Right ventricle myocardium superior (tissue), 1 donor: ENCODE data around the gene NDOR1. TPM values are rescaled to one million over a fixed set of nuclear protein-coding genes. Genes with fewer than 3 reads are reported as not detected.

ENCODE experiments used
- ATAC-seq: fragments of 200-7000 bp; cut with Tn5 transposase; one replicate; pipeline ENCODE4 v1.9.1; 2020; ENCODE audit warnings: mild to moderate bottlenecking; ENCODE audit not compliant: poor library complexity
- DNase-seq: peaks from one replicate; pipeline ENCODE4 v3.0.0-alpha.2; 2020
- intact Hi-C: fragments of 100-400 bp; cut with DNase I; formaldehyde crosslinking; loops from one replicate; pipeline ENCODE4 v1.11.2; 2022
- total RNA-seq: library from RNA; stranded (reverse); fragmentation: NEBNext Ultra II Directional; extraction: Animal tissue kit (Norgen Biotek cat#: 25700); gene quantifications from one replicate; pipeline ENCODE4 v1.2.1, GENCODE V29; 2021
- donor health status: DM: no; HTN: yes; CAD: no; lungs with severe emphysema.

Gene NDOR1
- total RNA-seq, 1 donor from 2014 or later = 5.5 TPM

GRCh38 chr9:137224830-137225694 is 19.6 kb downstream of the NDOR1 start, which contains the start of gene CYSRT1:
CYSRT1 (plus strand) TSS chr9:137225174; CDS start chr9:137225622, 448 bp downstream.
- no peak for DNase-seq
- ATAC-seq = no peak
- intact Hi-C loops = loop anchor here (5.0 kb wide), 1 partner anchor 33 kb away; no protein-coding TSS in a partner anchor

DNA sequence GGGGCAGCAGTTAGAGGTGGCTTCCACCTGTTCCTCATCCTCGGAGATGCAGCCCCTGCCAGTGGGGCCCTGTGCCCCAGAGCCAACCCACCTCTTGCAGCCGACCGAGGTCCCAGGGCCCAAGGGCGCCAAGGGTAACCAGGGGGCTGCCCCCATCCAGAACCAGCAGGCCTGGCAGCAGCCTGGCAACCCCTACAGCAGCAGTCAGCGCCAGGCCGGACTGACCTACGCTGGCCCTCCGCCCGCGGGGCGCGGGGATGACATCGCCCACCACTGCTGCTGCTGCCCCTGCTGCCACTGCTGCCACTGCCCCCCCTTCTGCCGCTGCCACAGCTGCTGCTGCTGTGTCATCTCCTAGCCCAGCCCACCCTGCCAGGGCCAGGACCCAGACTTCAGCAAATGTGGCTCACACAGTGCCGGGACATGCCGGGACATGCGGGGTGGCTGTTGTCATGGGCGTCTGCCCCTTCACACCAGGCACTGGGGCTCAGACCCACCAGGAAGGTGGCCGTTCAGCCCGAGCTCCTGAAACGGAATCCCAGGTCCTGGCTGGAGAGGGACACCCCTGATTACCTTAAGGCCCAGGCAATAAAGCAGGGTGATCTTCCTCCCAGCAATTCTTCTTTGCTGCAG is 20.3 kb downstream of the NDOR1 start:
- no peak for DNase-seq
- ATAC-seq = no peak

GRCh38 chr9:137226338-137227053 is 21.0 kb downstream of the NDOR1 start:
- intact Hi-C loops = loop anchor here (2.0 to 5.0 kb wide), 2 partner anchors 34 to 108 kb away; no protein-coding TSS in a partner anchor
- ATAC-seq (no peak), DNase-seq (no peak)

More for the DNA sequence above, 20.3 kb downstream of the NDOR1 start:
- intact Hi-C loops = loop anchor here (2.0 to 5.0 kb wide), 2 partner anchors 34 to 107 kb away; no protein-coding TSS in a partner anchor

GRCh38 chr9:137227054-137227852 is 21.8 kb downstream of the NDOR1 start, which contains the start of gene RNF224:
RNF224 (plus strand) TSS chr9:137227502; CDS start chr9:137228336, 834 bp downstream.
- DNase-seq = peak; percentile 85
- ATAC-seq = peak; percentile 34
- intact Hi-C loops = loop anchor here (2.0 to 5.0 kb wide), 2 partner anchors 35 to 108 kb away; no protein-coding TSS in a partner anchor

DNA sequence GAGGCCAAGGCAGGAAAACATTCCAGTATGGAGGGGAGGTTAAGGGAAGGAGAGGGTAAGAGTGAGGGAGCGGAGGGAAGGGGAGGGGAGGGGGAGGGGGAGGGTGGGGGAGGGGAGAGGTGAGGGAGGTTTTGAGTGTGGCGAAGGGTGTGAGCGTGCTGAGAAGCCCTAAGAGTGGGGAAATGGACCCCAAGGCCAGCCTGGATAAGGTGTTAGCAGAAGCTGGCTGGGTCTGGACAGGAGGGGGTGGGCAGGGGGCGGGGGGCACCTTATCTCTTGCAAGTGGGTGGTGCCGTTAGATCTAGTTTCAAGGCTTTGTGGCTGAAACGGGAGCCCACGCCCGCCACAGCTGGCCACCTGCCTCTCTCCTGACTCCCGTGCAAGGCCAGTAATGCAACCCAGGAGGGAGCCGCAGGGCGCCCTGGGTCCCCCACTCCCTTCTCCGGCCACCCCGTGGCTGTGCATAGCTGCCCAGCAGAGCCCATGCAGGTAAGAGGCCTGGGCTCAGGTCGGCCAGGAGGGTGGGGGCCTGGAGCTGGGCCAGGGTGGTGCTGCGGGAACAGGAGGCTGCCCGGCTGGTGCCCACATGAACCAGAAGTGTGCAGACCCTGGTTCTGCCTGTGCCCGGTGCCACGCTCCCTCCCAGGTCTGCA is 22.5 kb downstream of the NDOR1 start:
- no peak for DNase-seq
- ATAC-seq = no peak
- intact Hi-C loops = loop anchor here (2.0 to 5.0 kb wide), 2 partner anchors 36 to 109 kb away; no protein-coding TSS in a partner anchor

DNA sequence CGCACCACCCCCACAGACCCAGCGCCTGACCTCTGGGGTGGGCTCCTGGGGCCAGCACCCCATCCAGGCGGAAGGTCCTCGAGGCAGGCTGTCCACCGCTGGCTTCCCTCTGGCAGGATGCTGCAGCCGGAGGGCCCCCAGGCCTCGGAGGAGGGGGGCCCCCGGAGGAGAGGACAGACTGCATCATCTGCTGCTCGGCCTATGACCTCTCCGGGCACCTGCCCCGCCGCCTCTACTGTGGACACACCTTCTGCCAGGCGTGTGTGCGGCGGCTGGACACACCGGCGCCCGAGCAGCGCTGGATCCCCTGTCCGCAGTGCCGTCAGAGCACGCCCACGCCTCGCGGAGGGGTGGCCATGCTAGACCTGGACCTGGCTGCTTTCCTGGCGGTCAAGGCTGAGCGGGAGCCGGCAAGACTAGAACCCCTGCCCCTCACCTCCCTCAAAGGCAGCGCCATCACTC is 23.0 kb downstream of the NDOR1 start:
- intact Hi-C loops = loop anchor here (5.0 kb wide), 1 partner anchor 36 kb away; no protein-coding TSS in a partner anchor
- ATAC-seq (no peak), DNase-seq (no peak)

DNA sequence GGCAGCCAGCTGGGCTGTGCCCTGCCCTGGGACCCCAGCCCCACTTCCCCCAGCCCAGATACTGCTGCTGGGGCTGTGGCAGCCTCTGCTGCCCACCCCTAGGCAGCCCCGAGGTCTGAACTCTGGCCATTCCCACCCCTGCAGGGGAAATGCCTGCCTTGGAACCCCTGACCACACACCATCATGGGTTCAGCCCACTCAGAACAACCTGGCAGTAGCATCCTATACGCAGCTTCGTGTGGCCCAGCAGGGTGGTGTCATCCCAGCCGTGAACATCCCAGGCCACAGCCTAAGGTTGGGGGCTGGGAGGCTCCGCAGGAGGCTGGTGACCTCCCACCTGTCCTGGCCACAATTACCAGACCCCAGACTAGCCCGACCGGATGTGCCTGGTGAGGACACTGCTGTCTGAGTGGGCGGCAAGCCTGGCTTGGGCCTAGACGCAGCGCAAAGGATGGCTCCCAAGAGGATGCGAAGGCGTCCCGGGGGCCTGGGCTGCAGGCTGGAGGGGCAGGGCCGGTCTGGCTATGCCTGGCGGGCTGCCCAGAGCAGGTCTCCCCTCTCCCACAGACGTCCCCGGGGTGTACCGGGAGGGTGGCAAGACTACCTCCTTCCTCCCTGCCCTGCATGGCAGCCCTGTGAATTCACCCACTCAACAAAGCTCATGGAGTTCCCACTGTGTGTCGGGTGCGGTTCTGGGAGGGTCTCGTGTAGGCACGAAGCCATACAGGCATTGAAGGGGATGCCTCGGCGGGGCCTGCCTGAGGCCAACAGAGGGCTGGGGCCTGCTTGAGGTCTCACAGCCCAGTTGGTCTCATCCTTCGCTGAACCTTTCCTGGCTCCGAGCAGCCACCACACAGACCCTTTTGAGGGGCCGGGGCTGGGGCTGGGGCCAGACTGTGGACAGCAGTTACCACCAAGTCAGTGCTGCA is 23.7 kb downstream of the NDOR1 start:
- DNase-seq (no peak), ATAC-seq (no peak)
- intact Hi-C loops = loop anchor here (5.0 kb wide), 1 partner anchor 37 kb away; no protein-coding TSS in a partner anchor

DNA sequence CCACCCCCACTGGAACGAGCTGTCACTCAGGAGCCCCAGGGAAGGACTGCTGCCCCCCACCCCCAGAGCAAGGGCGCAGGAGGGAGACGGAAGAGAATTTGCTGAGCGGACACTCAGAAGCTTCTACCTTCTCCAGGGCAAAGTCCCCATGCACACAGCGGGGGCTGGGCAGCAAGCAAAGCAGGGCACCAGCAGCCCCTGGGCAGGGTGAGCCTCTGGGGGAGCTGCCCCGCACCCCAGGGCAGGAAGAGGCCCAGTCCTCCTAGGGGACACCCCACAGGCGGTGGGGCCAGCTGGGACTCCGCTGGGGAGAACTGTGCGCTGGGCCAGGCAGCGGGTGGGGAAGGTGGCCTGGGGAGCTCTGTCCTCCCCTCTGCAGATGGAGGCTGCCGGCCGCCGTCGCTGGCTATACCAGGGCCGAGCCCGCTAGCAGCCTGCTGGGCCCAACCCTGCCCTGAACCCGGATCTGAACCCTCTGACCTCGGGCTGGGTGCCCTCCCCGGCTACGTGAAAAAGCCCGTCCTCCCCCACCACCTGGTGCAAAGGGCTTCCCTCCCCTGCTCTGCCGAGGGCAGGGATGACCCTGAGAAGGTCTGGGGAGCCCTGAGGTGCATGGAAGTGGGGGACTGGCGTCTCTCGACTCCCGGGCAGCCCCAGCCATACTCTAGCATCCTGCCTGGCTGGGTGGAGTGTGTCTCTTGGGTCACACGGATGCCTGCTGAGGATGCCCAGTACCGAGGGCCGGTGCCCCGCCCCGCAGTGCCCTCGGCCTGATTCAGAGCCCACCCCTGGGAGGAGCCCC is 24.6 kb downstream of the NDOR1 start:
- DNase-seq (no peak), ATAC-seq (no peak)
- intact Hi-C loops = loop anchor here (5.0 kb wide), 1 partner anchor 38 kb away; no protein-coding TSS in a partner anchor

DNA sequence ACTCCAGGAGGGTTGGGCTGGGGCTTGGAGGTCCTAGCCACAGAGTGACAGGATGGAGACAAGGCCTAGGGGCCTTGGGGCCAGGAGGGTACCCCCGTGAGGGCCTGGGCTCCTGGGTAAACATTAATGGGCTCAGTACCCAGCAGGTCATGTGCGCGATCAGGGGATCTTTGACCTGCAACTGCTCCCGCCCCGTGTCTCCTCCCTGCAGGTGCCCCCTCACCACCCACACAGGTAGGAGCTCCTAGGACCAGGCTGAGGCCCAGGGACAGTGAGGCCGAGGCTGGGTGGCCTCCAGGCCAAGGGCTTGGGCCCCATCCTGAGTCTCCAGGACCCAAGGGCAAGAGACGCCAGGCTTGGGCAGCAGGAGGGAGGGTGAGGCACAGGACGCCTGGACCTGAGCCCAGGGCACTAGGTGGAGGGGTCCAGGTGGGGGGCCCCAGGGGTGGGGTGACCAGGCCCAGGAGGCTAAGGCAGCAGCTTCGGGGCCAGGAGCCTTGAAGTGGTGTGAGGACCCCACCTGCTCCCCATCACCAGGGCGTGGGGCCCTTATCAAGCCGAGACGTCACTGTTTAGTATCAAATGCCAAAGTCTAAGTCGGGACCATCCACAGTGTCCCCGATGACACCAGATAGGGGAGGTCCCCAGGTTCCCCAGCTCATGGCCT is 25.3 kb downstream of the NDOR1 start, which contains the start of gene SLC34A3:
Gene SLC34A3, plus strand, starts transcription at position 197 of the 667 bp plus-strand sequence. CDS start 802 bp downstream, outside the sequence.
- no peak for ATAC-seq
- no peak for DNase-seq
- intact Hi-C loops = no loop called here

DNA sequence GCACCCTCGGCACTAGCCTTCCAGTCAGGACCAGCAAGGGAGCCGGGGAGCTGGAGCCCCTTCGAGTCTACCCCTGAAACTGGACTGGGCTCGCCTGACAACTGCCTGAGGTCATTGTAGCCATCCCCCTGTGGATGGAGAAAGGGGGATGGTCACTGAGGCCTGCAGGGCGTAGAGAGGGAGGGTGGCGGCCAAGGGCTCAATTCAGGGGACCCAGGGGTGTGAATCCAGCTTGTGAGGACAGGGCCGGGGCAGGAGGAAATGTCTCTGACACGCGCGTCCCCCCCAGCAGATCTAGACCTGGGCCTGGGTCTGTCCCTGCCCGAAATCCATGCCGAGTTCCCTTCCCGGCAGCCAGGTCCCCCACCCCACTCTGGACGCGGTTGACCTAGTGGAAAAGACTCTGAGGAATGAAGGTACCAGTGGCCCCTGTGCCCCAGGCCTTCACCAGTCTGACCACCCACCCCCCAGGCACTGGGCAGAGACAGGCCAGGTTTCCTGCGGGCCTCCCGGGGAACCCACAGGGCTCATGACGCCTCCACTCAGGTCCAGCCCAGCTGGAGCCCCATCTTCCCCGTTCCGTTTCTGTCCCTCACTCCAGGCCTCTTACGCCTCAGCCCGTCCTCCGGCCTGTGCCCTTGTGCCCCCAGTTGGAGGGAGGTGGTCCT is 26.0 kb downstream of the NDOR1 start:
- intact Hi-C loops = no loop called here
- ATAC-seq (no peak), DNase-seq (no peak)

GRCh38 chr9:137232101-137232500 is 26.6 kb downstream of the NDOR1 start:
- DNase-seq = no peak
- ATAC-seq = no peak
- intact Hi-C loops = no loop called here

DNA sequence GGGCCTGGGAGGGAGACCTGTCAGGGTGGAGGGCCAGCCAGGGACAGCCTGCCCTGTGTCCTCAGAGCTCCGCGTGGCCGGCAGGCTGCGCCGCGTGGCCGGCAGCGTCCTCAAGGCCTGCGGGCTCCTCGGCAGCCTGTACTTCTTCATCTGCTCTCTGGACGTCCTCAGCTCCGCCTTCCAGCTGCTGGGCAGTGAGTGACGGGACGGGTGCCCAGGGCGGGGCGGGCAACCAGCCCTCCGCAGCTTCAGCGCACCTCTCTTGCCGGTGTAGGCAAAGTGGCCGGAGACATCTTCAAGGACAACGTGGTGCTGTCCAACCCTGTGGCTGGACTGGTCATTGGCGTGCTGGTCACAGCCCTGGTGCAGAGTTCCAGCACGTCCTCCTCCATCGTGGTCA is 27.0 kb downstream of the NDOR1 start:
- intact Hi-C loops = no loop called here
- DNase-seq (no peak), ATAC-seq (no peak)

DNA sequence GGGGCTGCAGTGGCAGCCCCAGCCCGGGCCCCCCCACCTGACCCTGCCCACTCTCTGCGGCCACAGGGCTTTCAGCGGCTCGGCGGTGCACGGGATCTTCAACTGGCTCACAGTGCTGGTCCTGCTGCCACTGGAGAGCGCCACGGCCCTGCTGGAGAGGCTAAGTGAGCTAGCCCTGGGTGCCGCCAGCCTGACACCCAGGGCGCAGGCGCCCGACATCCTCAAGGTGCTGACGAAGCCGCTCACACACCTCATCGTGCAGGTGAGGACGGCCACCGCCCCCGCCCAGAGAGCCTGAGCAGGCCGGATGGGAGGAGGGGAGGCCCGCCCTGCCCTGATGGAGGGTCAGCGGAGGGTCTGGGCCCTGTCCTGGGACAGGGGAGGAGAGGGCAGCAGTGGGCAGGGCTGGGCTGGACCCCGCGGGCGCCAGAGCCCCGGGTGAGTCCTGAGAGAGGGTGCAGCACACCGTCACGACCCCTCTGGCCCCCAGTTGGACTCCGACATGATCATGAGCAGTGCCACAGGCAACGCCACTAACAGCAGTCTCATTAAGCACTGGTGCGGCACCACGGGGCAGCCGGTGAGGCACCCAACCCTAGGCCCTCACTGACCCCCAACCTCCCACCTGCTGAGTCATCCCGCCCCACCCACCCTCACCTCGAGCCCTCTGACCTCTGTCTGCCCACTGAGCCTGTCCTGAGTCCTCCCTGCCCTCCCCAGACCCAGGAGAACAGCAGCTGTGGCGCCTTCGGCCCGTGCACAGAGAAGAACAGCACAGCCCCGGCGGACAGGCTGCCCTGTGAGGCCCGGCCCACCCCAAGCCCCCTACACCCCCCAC is 27.9 kb downstream of the NDOR1 start:
- ATAC-seq (no peak), DNase-seq (no peak)
- intact Hi-C loops = no loop called here
